Effector CD8-positive, alpha-beta T cell (primary cell): ENCODE measurements around the gene CFAP20DC.
"Not testable (repeated sequence)": the region's sequence is repeated elsewhere in the genome, so short reads cannot be mapped to it uniquely, and the experiment has no call there.

Experiments
- DNase-seq: peaks from one replicate; lab custom pipeline; 2025; lab: John Stamatoyannopoulos, UW

CFAP20DC gene

DNA sequence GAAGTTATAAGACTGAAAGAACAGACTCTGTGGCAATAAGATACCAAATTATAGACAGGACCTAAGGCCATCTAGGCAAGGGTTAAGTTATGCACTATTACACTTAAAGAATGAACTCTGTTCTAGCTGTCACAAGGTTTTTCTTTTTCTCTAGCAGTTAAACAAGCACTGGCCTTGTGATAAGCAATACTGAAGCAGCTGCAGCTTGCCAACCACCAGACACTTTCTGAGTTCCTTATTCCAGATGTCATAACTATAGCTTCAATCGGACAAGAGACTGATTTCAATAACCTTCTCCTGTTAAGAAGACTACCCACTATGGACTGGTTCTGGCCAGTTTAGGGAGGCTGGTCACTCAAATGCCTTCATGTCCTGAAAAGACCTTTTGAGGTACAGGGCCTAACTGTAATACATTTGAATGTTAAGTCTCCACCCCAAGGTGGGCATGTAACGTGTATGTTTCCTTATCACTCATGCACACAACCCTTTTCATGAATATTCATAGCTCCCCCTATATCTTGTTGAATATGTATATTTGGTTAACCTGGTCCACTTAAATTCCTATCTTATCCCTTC is 85.8 kb downstream of the CFAP20DC start:
- no peak for DNase-seq

DNA sequence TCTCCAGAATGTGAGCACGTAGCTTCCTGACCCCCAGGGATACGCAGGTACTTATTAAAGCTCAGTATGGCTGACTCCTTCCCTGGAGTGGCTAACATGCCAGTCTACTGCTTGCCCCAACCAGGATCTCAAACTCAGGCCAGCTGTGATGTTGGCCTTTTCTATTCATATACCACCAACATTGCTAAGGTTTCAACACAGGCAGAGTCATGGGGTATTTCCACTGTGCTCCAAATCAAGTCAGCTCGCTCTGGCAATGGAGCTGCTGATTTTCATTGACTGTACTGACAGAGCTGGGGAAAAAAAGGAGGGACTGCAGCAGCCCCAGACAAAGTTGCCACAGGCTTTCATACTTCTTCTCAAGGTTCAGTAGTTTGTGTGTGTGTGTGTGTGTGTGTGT is 87.0 kb downstream of the CFAP20DC start:
- no peak for DNase-seq

DNA sequence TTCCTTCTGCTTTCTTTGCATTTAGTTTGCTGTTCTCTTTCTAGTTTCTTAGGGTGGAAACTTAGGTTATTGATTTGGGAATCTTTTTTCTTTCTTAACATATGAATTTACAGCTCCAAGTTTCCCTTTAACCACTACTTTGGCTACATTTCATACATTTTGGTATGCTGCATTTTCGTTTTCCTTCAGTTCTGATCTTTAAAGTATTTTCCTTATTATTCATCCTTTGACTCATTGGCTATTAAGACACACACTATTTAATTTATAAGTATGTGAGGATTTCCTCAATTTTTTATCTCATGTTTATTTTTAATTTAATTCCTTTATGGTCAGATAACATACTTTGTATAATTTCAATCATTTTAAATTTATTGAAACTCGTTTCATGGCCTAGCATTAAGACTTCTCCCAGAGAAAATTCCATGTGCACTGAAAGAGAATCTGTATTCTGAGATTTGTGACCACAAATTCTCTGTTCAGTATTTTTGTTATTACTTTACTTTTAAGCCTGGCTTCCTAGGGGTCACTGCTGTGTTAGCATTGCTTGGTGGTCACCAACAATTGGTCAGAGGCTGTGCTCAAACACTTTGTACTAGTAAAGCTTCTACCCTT is 87.7 kb downstream of the CFAP20DC start:
- DNase-seq, result no peak

DNA sequence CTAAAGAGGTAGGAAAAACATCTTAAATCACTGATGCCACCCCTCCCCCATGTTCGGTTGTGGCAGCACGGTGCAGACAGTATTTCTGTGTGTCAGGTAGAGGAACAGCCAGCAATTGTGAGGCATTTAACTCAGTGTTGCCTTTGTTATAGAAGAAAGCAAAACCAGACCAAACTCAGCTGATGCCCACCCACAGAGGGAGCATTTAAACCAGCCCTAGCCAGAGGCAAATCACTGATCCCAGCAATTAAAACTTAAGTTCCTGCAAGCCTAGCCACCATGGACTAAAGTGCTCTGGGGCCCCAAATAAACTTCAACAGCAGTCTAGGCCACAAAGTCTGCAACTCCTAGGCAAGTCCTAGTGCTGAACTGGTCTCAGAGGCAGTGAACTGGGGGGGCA is 94.5 kb downstream of the CFAP20DC start:
- DNase-seq, result no peak

DNA sequence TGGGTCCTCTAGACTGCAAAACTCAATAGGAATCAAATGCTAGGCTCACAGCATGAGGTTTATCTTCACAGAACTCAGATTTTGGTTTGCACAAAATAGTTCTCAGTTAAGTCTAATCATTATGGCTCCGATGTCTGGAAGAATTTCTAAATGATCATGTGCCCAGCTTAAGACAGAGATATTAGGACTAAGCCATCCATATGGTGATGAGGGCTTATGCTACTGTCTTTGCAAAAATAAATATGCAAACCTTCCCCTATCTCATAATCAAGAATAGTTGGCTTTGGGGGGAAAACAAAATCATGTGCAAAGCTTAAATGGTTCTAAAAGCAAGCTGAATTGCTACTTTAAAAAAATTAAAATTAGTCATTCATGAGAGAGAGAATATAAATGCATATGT is 96.5 kb downstream of the CFAP20DC start:
- DNase-seq, result no peak

DNA sequence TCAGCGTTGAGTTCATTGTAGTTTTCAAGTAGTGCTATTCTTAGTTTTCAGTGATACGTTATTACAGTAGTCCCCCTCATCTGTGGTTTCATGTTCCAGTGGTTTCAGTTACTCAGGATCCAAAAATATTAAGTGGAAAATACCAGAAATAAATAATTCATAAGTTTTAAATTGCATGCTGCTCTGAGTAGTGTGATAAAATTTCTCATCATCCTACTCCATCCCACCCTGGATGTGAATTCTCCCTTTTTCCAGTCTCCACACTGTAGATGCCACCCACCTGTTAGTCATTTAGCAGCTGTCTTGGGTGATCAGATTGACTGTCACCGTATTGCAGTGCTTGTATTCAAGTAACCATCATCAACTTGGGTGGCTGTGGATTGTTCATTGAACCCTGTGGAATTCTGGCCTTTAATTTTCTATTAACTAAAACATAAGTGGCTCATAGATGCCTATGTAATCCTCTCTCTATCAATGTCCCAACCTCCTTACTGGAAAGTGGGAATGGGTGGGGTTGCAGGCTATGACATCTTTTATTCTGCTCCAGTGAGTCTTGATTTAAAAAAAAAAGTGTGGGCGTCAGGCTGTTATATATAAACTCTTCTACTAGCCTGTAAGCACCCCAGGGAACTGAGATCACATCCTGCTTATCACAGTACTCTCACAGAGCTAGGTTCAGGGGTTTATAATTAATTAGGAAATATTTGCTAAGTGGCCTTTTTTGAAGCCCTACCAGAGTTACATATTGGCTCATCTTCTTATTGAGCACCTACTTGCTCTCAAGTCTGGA is 97.5 kb downstream of the CFAP20DC start:
- no peak for DNase-seq

DNA sequence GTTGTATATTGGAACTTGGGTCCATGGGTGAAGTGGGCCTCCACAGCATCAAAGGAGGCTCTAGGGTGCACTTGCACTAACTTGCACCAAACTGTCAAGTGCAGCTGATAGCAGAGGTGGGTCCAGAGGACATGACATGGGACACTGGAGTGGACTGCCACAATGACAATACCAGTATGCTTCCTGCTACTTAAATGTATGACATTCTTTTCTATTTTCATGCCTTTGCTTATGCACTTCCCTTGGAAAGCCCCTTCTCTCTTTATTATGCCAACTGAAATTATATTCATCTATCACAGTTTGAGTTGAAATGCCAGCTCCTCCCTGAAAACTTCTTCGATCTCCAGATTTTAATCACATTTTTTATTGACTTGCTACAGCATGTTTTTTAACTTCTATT is 101.8 kb downstream of the CFAP20DC start:
- DNase-seq, result no peak

DNA sequence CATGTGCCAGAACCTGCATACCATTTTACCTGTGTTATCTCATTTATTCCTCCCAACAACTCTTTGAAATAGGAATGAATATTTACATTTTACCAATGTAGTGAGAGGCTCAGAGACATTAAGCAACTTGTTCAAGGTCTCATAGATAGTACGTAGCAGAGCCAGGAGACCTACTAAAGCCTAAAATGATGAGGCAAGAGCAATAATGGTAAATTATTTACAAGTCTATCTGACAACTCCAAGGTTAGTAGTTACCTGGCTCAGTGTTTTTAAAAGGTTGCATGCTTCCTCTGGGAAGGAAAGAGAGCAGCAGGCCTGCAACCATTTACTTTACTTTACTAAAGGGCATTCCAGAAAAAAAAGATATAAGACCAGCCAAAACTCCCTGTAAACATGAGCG is 103.0 kb downstream of the CFAP20DC start:
- DNase-seq, result no peak

DNA sequence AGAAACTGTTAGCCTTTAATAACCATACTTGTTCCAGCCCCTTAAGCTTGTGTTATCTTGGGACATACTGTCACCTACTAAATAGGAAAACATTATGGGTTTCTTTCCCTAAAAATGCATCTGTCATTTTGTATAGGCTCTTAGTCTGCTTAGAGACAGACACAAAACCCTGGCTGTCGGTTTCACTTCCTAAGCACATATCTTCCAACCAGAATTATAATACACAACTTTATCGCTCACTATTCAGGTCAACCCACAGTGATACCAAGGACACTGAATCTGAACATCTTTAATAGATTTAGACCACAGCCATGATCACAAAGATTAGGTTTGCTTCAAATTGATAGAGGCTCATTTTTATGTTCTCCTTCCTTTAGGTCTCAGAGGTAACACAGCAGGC is 111.8 kb downstream of the CFAP20DC start:
- DNase-seq, result no peak

DNA sequence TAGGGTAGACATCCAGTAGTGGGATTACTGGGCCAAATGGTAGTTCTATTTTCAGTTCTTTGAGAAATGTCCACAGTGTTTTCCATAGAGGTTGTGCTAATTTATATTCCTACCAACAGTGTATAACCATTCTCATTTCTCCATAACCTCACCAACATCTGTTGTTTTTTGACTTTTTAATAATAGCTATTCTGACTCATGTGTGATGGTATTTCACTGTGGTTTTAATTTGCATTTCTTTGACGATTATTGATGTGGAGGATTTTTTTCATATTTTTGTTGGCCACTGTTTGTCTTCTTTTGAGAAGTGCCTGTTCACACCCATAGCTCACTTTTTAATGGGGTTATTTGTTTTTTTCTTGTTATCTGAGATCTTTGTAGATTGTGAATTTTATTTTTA is 125.2 kb downstream of the CFAP20DC start:
- no peak for DNase-seq

DNA sequence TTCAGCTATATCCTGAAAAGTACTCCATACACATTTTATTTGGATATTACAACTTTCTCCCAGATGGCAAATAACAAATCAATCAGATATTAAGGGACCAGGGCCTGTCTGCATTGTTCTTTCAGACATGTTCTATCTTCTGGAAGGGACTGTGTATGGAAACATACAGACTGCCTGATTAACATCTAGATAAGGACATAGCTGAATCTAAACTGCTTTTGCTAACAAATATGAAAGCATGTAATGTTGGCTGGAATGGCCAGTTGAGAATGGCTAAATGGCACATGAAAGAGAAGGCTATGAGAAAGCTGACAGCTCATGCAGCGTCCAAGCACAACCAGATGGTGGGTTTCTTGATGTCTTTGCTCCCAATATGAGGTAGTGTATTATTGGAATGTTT is 149.4 kb downstream of the CFAP20DC start:
- no peak for DNase-seq

DNA sequence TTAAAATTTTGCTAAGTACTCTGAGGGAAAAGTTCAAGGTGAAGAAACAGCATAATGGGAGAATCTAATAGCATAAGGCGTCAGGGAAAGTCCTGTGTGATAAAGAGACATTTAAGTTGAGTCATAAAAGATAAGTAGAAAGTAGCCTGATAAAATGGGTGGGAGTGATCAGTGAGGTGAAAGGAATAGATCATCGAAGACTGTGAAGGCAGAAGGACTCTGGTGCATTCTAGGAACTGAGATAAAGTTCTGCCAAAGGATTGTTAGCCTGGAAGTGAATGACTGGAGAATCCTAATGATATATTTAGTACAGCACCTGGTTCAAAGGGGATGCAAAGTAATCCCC is 149.9 kb downstream of the CFAP20DC start:
- DNase-seq, result no peak

DNA sequence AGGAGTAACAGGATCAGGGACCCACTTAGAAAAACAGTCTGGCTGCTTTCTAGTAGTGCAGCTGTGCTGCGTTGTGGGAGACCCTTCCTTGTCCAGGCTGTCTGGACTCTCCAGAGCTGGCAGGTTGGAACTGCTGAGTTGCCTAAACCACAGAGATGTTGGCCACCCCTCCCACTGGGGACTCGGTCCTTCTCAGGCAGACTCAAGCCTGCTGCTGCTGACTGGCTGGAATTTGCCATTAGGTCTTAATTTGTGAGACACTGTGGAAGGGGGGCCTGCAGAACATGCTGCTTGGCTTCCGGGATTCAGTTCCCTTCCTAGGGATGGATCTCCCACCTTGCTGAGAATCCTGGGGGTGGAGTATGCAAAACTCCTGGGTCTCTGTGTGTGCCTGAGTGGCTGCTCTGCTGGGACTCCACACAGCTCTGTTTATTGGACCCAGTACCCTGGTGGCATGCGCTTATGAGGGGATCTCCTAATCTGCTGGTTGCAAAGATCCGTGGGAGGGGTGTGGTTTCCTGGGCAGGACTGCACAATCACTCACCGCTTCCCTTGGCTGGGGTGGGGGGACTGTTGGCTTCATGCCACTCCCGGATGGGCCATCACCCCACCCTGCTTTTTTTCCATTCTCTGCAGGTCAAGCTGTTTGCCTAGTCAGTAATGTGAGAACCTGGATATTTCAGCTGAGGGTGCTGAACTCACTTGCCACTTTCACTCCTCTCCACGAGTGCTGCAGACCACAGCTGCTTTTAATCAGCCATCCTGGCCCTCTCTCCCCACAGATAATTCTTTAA is 150.5 kb downstream of the CFAP20DC start:
- DNase-seq, result no peak

DNA sequence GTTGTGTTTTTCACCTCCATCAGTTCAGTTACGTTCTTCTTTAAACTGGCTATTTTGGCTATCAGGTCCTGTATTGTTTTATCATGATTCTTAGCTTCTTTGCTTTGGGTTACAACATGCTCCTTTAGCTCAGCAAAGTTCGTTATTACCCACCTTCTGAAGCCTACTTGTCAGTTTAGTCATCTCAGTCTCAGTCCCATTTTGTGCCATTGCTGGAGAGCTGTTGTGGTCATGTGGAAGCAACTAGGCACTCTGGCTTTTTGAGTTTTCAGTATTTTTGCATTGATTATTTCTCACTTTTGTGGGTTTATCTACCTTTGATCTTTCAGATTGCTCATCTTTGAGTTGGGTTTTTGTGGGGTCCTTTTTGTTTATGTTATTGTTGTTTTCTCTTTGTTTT is 151.3 kb downstream of the CFAP20DC start:
- DNase-seq, result no peak

DNA sequence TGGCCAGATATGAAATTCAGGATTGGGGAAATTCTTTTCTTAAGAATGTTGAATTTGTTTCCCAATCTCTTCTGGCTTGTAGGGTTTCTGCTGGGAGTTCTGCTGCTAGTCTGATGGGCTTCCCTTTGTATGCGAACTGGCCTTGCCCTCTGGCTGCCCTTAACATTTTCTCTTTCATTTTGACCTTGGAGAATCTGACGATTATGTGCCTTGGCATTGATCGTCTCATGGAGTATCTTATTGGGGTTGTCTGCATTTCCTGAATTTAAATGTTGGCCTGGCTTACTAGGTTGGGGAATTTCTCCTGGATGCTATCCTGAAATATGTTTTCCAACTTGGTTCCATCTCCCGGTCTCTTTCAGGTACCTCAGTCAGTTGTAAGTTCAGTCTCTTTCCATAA is 152.2 kb downstream of the CFAP20DC start:
- DNase-seq, result no peak

DNA sequence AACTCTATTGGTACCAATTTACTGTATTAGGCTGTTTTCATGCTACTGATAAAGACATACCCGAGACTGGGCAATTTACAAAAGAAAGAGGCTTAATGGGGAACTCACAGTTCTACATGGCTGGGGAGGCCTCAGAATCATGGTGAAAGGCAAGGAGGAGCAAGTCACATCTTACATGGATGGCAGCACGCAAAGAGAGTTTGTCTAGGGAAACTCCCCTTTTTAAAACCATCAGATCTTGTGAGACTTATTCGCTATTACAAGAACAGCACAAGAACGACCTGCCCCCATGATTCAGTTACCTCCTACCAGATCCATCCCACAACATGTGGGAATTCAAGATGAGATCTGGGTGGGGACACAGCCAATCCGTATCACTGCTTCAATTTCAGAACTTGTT is 154.1 kb downstream of the CFAP20DC start:
- not testable (repeated sequence) for DNase-seq

DNA sequence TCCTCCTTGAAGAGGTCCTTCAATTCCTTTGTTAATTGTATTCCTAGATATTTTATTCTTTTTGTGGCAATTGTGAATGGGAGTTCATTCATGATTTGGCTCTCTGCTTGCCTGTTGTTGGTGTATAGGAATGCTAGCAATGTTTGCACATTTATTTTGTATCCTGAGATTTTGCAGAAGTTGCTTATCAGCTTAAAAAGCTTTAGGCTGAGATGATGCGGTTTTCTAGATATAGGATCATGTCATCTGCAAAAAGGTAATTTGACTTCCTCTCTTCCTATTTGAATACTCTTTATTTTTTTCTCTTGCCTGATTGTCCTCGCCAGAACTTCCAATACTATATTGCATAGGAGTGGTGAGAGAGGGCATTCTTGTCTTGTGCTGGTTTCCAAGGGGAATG is 157.3 kb downstream of the CFAP20DC start:
- DNase-seq, result not testable (repeated sequence)

DNA sequence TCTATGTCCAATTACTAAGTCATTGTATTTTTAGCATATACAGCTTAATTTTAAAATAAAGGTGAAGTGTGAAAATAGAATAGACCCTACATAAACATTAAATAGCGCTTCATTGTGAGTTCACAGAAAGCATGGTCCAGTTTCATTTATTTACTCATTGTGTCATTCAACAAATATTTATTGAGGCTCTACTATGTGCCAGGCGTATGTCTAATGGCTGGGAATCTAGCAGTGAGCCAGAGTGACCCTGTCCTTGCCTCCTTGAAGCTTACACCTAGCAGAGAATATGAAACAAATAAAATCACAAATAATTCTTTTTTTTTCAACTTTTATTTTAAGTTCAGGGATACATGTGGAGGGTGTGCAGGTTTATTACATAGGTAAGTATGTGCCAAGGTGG is 161.7 kb downstream of the CFAP20DC start:
- no peak for DNase-seq

DNA sequence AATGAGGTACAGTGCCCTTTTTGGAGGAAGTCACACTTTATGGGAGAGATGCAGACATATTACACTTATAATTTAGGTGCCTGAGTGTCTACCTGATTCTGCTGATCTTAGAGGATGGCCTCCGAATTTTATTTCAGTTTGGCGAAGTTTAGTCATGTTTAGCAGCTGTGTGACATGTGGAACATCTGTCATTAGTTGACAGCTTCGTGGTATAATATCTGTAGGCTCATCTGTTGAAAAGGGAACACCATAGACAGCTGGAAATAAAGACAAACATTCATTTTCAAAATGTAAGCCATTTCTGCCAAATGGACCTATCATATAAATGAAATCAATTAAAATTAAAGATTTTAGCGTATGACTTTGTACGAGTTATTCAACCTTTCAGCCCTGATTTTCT is 165.4 kb downstream of the CFAP20DC start:
- DNase-seq, result no peak

DNA sequence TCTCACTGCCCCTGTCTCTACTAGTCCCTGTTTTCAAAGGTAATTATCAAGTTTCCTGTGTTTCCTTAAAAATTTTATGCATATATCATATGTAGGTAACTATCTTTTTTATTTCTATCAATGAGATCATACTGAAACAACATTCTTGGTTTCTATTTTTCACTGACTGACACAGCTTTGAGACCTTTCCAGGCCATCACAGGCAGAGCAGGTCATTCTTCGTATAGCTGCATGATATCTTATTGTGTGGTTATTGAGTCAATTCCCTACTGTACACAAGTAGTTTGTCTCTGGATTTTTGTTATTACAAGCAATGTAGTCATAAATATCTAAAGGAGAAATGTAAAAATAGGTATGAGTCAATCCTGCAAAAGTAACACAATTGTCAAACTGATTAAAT is 169.6 kb downstream of the CFAP20DC start:
- DNase-seq, result no peak

DNA sequence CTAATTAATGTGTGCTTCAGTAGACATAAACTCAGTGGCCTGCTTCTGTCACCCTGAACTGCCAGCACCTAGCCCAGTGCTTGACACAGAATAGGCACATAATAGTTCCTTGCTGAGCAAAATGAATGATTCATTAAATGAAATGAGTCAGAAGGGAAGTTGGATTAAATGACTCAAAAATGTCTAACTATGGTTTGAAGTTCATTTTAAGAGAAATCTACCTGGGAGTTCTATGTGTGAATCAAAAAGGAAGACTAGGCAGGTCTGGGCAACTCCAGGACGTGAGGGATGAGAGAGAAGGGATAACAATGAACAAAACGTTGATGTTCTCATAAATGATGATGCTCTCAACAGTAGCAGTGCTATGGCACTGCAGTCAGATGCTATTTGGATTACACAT is 175.0 kb downstream of the CFAP20DC start:
- DNase-seq, result no peak

DNA sequence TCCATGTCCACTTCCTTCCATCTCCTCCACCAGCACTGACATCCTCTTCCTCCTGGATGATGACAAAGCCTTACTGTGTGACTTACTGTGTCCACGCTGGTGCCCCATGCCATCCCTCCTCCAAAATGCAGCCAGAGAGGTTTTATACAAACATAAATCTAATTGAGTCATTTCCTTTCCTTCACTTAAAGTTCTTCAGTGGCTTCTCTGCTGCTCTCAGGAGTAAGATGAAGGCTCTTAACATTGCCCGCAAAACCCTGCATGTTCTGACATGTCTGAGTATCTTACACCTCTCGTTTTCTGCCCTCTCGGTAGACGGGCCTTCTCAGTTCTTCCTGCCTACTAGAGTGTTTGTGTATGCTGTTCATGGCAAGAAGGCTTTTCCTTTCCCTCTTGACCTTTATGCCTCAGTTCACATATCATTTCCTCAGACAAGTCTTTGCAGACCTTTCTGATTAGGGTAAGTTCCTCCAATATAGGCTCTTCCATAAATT is 175.5 kb downstream of the CFAP20DC start:
- no peak for DNase-seq
